WTC11 (cell line): Measurements from ENCODE around the gene ADGB. TPM values are rescaled to one million over a fixed set of nuclear protein-coding genes. Genes with fewer than 3 reads are reported as not detected.

Experiments
- ATAC-seq: fragments of 200-7000 bp; cut with Tn5 transposase; 2 replicates; pipeline ENCODE4 v1.10.0; 2021; ENCODE audit warnings: mild to moderate bottlenecking, moderate library complexity
- CTCF ChIA-PET: fragments of 300-600 bp; sonication (Branson Sonifier 250); formaldehyde crosslinking; loops from one replicate; lab custom pipeline; 2021; ENCODE audit warnings: antibody characterized with exemption; lab: Charles Lee
- POLR2A ChIA-PET: fragments of 350-600 bp; sonication (Branson Sonifier 250); formaldehyde crosslinking; loops from one replicate; lab custom pipeline; 2021; ENCODE audit warnings: antibody characterized with exemption; lab: Charles Lee
- DNase-seq: peaks from one replicate; pipeline ENCODE4 v3.0.0; 2021; ENCODE audit warnings: low spot score
- H3K27ac Mint-ChIP-seq: 2 replicates; pipeline ENCODE4 v1.8.0; 2021; ENCODE audit warnings: mixed read lengths
- H3K27me3 Mint-ChIP-seq: 2 replicates; pipeline ENCODE4 v1.8.0; 2021; ENCODE audit warnings: low read depth, mild to moderate bottlenecking, moderate library complexity, mixed read lengths
- H3K36me3 Mint-ChIP-seq: 2 replicates; pipeline ENCODE4 v1.8.0; 2021; ENCODE audit warnings: mixed read lengths
- H3K4me1 Mint-ChIP-seq: 2 replicates; pipeline ENCODE4 v1.8.0; 2022; ENCODE audit warnings: mixed read lengths
- H3K4me3 Mint-ChIP-seq: 2 replicates; pipeline ENCODE4 v1.8.0; 2021; ENCODE audit warnings: mild to moderate bottlenecking, moderate library complexity, mixed read lengths
- H3K9me3 Mint-ChIP-seq: 2 replicates; pipeline ENCODE4 v1.8.0; 2021; ENCODE audit warnings: mixed read lengths
- CBFB ChIP-seq: sonication (generic); formaldehyde crosslinking; IDR thresholded peaks from 2 replicates; pipeline ENCODE4 v1.8.1; 2022; ENCODE audit warnings: mild to moderate bottlenecking, low read depth, missing genetic modification reagents
- ESRRA ChIP-seq: sonication (generic); formaldehyde crosslinking; IDR thresholded peaks from 2 replicates; pipeline ENCODE4 v1.8.1; 2022; ENCODE audit warnings: mild to moderate bottlenecking, missing genetic modification reagents, borderline replicate concordance
- HMGXB4 ChIP-seq: sonication (generic); formaldehyde crosslinking; IDR thresholded peaks from 2 replicates; pipeline ENCODE4 v1.8.1; 2023; ENCODE audit warnings: mild to moderate bottlenecking, moderate library complexity, missing genetic modification reagents
- JUN ChIP-seq: sonication (generic); formaldehyde crosslinking; IDR thresholded peaks from 2 replicates; pipeline ENCODE4 v1.8.0; 2023; ENCODE audit warnings: mild to moderate bottlenecking, missing genetic modification reagents
- RELA ChIP-seq: sonication (generic); formaldehyde crosslinking; IDR thresholded peaks from 2 replicates; pipeline ENCODE4 v1.8.1; 2022; ENCODE audit warnings: missing genetic modification reagents, mild to moderate bottlenecking, borderline replicate concordance
- ZBTB21 ChIP-seq: sonication (generic); formaldehyde crosslinking; IDR thresholded peaks from 2 replicates; pipeline ENCODE4 v1.8.1; 2023; ENCODE audit warnings: mild to moderate bottlenecking, missing genetic modification reagents, borderline replicate concordance
- ZNF138 ChIP-seq: sonication (generic); formaldehyde crosslinking; conservative IDR thresholded peaks from 2 replicates; pipeline ENCODE4 v1.8.1; 2022; ENCODE audit warnings: mild to moderate bottlenecking, moderate library complexity, missing genetic modification reagents
- ZSCAN18 ChIP-seq: fragments of 250-450 bp; sonication (Bioruptor Pico); IDR thresholded peaks from 2 replicates; pipeline ENCODE4 v2.1.2; 2022; ENCODE audit warnings: mild to moderate bottlenecking, moderate library complexity
- total RNA-seq: library from RNA; stranded (reverse); gene quantifications from 3 replicates; pipeline ENCODE4 v1.2.3, GENCODE V29; 2021
- TF ChIP-seq, protein P1 (sequence below): sonication (generic); formaldehyde crosslinking; IDR thresholded peaks from 2 replicates; pipeline ENCODE4 v1.8.0; 2023; ENCODE audit warnings: mild to moderate bottlenecking, missing genetic modification reagents
- TF ChIP-seq, protein P2 (sequence below): fragments of 250-450 bp; sonication (Bioruptor Pico); IDR thresholded peaks from 2 replicates; pipeline ENCODE4 v1.9.0; 2021; ENCODE audit warnings: mild to moderate bottlenecking, borderline replicate concordance
- TF ChIP-seq, protein P3 (sequence below): fragments of 250-450 bp; sonication (Bioruptor Pico); conservative IDR thresholded peaks from 2 replicates; pipeline ENCODE4 v1.9.0; 2021; ENCODE audit warnings: mild to moderate bottlenecking
- TF ChIP-seq, protein P4 (sequence below): fragments of 250-450 bp; sonication (Bioruptor Pico); IDR thresholded peaks from 2 replicates; pipeline ENCODE4 v1.9.0; 2021; ENCODE audit warnings: mild to moderate bottlenecking

Gene ADGB
- total RNA-seq, 1 experiment from 2014 or later, result not detected

GRCh38 chr6:146859206-146859605 lies 260.4 kb downstream of the ADGB start:
- ATAC-seq, result no peak
- no peak for DNase-seq
- H3K4me3 Mint-ChIP-seq, result no peak overlapping the region
- POLR2A ChIA-PET, result interaction anchor here (0.6 kb wide), 1 partner anchor 605 kb away, joined by 3 read pairs; no protein-coding TSS in a partner anchor
- H3K36me3 Mint-ChIP-seq, result no peaks in the 10 kb centered on the region
- CTCF ChIA-PET, result interaction anchor here (0.7 kb wide), 1 partner anchor 523 kb away, joined by 3 read pairs; no protein-coding TSS in a partner anchor
- no peak overlapping the region for H3K27ac Mint-ChIP-seq
- TF ChIP-seq JUN (CRISPR knock-in tag) (no peak), CBFB (CRISPR knock-in tag) (no peak), ZSCAN18 (CRISPR knock-in tag) (no peak), ESRRA (no peak), HMGXB4 (CRISPR knock-in tag) (no peak), ZBTB21 (CRISPR knock-in tag) (no peak), RELA (CRISPR knock-in tag) (no peak), ZNF138 (no peak)
- TF ChIP-seq, protein P1, sequence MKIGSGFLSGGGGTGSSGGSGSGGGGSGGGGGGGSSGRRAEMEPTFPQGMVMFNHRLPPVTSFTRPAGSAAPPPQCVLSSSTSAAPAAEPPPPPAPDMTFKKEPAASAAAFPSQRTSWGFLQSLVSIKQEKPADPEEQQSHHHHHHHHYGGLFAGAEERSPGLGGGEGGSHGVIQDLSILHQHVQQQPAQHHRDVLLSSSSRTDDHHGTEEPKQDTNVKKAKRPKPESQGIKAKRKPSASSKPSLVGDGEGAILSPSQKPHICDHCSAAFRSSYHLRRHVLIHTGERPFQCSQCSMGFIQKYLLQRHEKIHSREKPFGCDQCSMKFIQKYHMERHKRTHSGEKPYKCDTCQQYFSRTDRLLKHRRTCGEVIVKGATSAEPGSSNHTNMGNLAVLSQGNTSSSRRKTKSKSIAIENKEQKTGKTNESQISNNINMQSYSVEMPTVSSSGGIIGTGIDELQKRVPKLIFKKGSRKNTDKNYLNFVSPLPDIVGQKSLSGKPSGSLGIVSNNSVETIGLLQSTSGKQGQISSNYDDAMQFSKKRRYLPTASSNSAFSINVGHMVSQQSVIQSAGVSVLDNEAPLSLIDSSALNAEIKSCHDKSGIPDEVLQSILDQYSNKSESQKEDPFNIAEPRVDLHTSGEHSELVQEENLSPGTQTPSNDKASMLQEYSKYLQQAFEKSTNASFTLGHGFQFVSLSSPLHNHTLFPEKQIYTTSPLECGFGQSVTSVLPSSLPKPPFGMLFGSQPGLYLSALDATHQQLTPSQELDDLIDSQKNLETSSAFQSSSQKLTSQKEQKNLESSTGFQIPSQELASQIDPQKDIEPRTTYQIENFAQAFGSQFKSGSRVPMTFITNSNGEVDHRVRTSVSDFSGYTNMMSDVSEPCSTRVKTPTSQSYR, result no peak
- TF ChIP-seq, protein P2, sequence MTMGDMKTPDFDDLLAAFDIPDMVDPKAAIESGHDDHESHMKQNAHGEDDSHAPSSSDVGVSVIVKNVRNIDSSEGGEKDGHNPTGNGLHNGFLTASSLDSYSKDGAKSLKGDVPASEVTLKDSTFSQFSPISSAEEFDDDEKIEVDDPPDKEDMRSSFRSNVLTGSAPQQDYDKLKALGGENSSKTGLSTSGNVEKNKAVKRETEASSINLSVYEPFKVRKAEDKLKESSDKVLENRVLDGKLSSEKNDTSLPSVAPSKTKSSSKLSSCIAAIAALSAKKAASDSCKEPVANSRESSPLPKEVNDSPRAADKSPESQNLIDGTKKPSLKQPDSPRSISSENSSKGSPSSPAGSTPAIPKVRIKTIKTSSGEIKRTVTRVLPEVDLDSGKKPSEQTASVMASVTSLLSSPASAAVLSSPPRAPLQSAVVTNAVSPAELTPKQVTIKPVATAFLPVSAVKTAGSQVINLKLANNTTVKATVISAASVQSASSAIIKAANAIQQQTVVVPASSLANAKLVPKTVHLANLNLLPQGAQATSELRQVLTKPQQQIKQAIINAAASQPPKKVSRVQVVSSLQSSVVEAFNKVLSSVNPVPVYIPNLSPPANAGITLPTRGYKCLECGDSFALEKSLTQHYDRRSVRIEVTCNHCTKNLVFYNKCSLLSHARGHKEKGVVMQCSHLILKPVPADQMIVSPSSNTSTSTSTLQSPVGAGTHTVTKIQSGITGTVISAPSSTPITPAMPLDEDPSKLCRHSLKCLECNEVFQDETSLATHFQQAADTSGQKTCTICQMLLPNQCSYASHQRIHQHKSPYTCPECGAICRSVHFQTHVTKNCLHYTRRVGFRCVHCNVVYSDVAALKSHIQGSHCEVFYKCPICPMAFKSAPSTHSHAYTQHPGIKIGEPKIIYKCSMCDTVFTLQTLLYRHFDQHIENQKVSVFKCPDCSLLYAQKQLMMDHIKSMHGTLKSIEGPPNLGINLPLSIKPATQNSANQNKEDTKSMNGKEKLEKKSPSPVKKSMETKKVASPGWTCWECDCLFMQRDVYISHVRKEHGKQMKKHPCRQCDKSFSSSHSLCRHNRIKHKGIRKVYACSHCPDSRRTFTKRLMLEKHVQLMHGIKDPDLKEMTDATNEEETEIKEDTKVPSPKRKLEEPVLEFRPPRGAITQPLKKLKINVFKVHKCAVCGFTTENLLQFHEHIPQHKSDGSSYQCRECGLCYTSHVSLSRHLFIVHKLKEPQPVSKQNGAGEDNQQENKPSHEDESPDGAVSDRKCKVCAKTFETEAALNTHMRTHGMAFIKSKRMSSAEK (CRISPR knock-in tag), result no peak
- TF ChIP-seq, protein P3, sequence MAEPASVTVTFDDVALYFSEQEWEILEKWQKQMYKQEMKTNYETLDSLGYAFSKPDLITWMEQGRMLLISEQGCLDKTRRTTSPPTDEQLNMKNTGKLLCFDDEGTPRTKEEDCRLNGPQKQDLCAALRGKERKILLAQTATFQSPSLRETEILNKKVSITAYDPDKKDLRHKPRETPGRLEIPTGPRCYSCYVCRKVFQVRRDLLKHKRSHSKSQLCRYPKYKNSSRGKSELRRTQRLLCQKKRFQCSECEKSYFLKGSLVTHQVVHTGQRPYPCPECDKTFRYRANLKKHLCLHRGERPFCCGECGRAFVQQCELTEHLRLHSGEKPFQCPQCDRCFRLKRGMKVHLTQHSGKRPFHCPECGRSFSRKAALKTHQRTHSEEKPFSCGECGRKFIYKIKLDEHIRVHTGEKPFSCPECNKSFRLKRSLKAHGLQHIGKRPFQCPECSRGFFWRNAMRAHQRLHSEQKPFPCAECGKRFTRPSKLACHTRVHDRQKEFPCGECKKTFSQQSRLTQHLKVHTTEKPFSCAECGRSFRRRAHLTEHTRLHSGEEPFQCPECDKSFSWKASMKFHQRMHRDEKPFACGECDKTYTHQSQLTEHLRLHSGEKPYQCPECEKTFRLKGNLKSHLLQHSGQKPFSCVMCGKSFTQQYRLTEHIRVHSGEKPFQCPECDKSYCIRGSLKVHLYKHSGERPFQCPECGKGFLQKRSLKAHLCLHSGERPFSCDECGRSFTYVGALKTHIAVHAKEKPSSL, result no peak
- TF ChIP-seq, protein P4, sequence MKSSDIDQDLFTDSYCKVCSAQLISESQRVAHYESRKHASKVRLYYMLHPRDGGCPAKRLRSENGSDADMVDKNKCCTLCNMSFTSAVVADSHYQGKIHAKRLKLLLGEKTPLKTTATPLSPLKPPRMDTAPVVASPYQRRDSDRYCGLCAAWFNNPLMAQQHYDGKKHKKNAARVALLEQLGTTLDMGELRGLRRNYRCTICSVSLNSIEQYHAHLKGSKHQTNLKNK (CRISPR knock-in tag), result no peak
- H3K9me3 Mint-ChIP-seq, result no peaks in the 10 kb centered on the region
- peaks cover 7% of the 10 kb centered on the region for H3K4me1 Mint-ChIP-seq
- H3K27me3 Mint-ChIP-seq, result no peaks in the 10 kb centered on the region
